Measurements from ENCODE around the gene MACROH2A1.

Gene MACROH2A1

GRCh38 chr5:135435467-135436330 lies 36.7 kb upstream of the MACROH2A1 start:
- DNase-seq, result no peak

- DNase-seq, result no peak
Observed at GRCh38 chr5:135434591-135435466, 35.8 kb upstream of the MACROH2A1 start.

- DNase-seq, result no peak
Observed at GRCh38 chr5:135433681-135434426, 34.8 kb upstream of the MACROH2A1 start.

- DNase-seq, result no peak
Observed at GRCh38 chr5:135432113-135432512, 33.1 kb upstream of the MACROH2A1 start.

GRCh38 chr5:135430135-135430437 lies 31.1 kb upstream of the MACROH2A1 start:
- DNase-seq, result no peak

- no peak for DNase-seq
Observed at GRCh38 chr5:135429301-135430134, 30.5 kb upstream of the MACROH2A1 start.

- no peak for DNase-seq
Observed at GRCh38 chr5:135428586-135428985, 29.6 kb upstream of the MACROH2A1 start.

- peak; percentile 4 to 11 for DNase-seq
Observed at GRCh38 chr5:135426102-135427082, 27.4 kb upstream of the MACROH2A1 start.

- DNase-seq, result no peak
Observed at GRCh38 chr5:135425641-135426040, 26.6 kb upstream of the MACROH2A1 start.

- DNase-seq, result no peak
Observed at GRCh38 chr5:135423846-135424168, 24.8 kb upstream of the MACROH2A1 start.

- DNase-seq, result no peak
Observed at GRCh38 chr5:135423146-135423845, 24.3 kb upstream of the MACROH2A1 start.

GRCh38 chr5:135422419-135422818 lies 23.4 kb upstream of the MACROH2A1 start:
- DNase-seq, result no peak

GRCh38 chr5:135417083-135417482 lies 18.1 kb upstream of the MACROH2A1 start:
- no peak for DNase-seq

- no peak for DNase-seq
Observed at GRCh38 chr5:135405082-135405481, 6.1 kb upstream of the MACROH2A1 start.

- DNase-seq, result no peak
Observed at GRCh38 chr5:135402031-135402430, 3.0 kb upstream of the MACROH2A1 start.

- no peak for DNase-seq
Observed at GRCh38 chr5:135400866-135401265, 1.8 kb upstream of the MACROH2A1 start.

GRCh38 chr5:135399794-135400542 lies 937 bp upstream of the MACROH2A1 start:
- no peak for DNase-seq

- DNase-seq, result no peak
Observed at GRCh38 chr5:135398160-135398854, 724 bp downstream of the MACROH2A1 start.

GRCh38 chr5:135397084-135397483 lies 1.9 kb downstream of the MACROH2A1 start:
- no peak for DNase-seq
